HG03045 (cell line): ENCODE measurements around the gene PURB.
"Not testable (repeated sequence)": the region's sequence is repeated elsewhere in the genome, so short reads cannot be mapped to it uniquely, and the experiment has no call there.

Experiments used
- ATAC-seq: cut with Tn5 transposase; IDR thresholded peaks from one replicate; pipeline ENCODE4 v1.9.1; 2021; ENCODE audit warnings: mild to moderate bottlenecking, moderate library complexity; ENCODE audit not compliant: unreplicated experiment

PURB gene

GRCh38 chr7:44885394-44886317 lies at the start of gene PURB:
TSS of gene PURB (minus strand) at chr7:44885530. CDS start at chr7:44885348, 182 bp downstream.
- ATAC-seq: peak; percentile 88

GRCh38 chr7:44935016-44935415 lies 49.7 kb upstream of the PURB start:
- ATAC-seq: no peak

- not testable (repeated sequence) for ATAC-seq
These were observed 49.2 kb upstream of the PURB start for GRCh38 chr7:44934510-44934909.

- ATAC-seq: no peak
These were observed 45.6 kb upstream of the PURB start for GRCh38 chr7:44930921-44931320.

- no peak for ATAC-seq
These were observed 37.0 kb upstream of the PURB start for GRCh38 chr7:44922351-44922694.

- peak; percentile 77 for ATAC-seq
These were observed 36.4 kb upstream of the PURB start for GRCh38 chr7:44921607-44922350.

GRCh38 chr7:44920119-44920518 lies 34.8 kb upstream of the PURB start:
- ATAC-seq: no peak

GRCh38 chr7:44918029-44918428 lies 32.7 kb upstream of the PURB start:
- ATAC-seq: no peak

- ATAC-seq: no peak
These were observed 32.1 kb upstream of the PURB start for GRCh38 chr7:44917465-44917864.

GRCh38 chr7:44914992-44915607 lies 29.8 kb upstream of the PURB start:
- ATAC-seq: peak; percentile 87

- no peak for ATAC-seq
These were observed 27.5 kb upstream of the PURB start for GRCh38 chr7:44912775-44913347.

GRCh38 chr7:44911911-44912310 lies 26.6 kb upstream of the PURB start:
- ATAC-seq: no peak

GRCh38 chr7:44909596-44910389 lies 24.5 kb upstream of the PURB start:
- no peak for ATAC-seq

GRCh38 chr7:44906965-44907364 lies 21.6 kb upstream of the PURB start:
- ATAC-seq: no peak

GRCh38 chr7:44905002-44905635 lies 19.8 kb upstream of the PURB start:
- ATAC-seq: no peak

GRCh38 chr7:44899443-44899842 lies 14.1 kb upstream of the PURB start:
- ATAC-seq: no peak

- no peak for ATAC-seq
These were observed 12.7 kb upstream of the PURB start for GRCh38 chr7:44898039-44898438.

- no peak for ATAC-seq
These were observed 12.0 kb upstream of the PURB start for GRCh38 chr7:44897309-44897708.

GRCh38 chr7:44894888-44895580 lies 9.7 kb upstream of the PURB start:
- ATAC-seq: no peak
